HG03060 (cell line): ENCODE measurements around the gene COLQ.
"Not testable (repeated sequence)": the region's sequence is repeated elsewhere in the genome, so short reads cannot be mapped to it uniquely, and the experiment has no call there.

Source experiments
- ATAC-seq: cut with Tn5 transposase; IDR thresholded peaks from one replicate; pipeline ENCODE4 v1.9.1; 2021; ENCODE audit warnings: low read depth, moderate number of reproducible peaks; ENCODE audit not compliant: unreplicated experiment

COLQ gene

GRCh38 chr3:15431256-15431837, 90.2 kb downstream of the COLQ start:
- no peak for ATAC-seq

- ATAC-seq = no peak
Measured at GRCh38 chr3:15430624-15431023, 90.9 kb downstream of the COLQ start.

GRCh38 chr3:15429080-15429479, 92.4 kb downstream of the COLQ start:
- no peak for ATAC-seq

- ATAC-seq = no peak
Measured at GRCh38 chr3:15428539-15428938, 93.0 kb downstream of the COLQ start.

- ATAC-seq = no peak
Measured at GRCh38 chr3:15427981-15428380, 93.5 kb downstream of the COLQ start.

GRCh38 chr3:15427182-15427880, 94.2 kb downstream of the COLQ start, which contains the start of the genes EAF1 and METTL6:
Gene EAF1, plus strand, starts transcription at chr3:15427598. Its CDS starts 182 bp downstream, at chr3:15427780.
Gene METTL6, minus strand, starts transcription at chr3:15427544. Its CDS starts 1,033 bp downstream, at chr3:15426511.
- peak; percentile 69 for ATAC-seq

- ATAC-seq = no peak
Measured at GRCh38 chr3:15426579-15427118, 94.9 kb downstream of the COLQ start.

- ATAC-seq = no peak
Measured at GRCh38 chr3:15420871-15421270, 100.6 kb downstream of the COLQ start.

GRCh38 chr3:15410966-15411365, 110.5 kb downstream of the COLQ start:
- ATAC-seq = not testable (repeated sequence)

- ATAC-seq = no peak
Measured at GRCh38 chr3:15409774-15410173, 111.7 kb downstream of the COLQ start.

- no peak for ATAC-seq
Measured at GRCh38 chr3:15409239-15409638, 112.3 kb downstream of the COLQ start.

- no peak for ATAC-seq
Measured at GRCh38 chr3:15405448-15406050, 116.0 kb downstream of the COLQ start.

- no peak for ATAC-seq
Measured at GRCh38 chr3:15404767-15405166, 116.7 kb downstream of the COLQ start.

GRCh38 chr3:15403965-15404364, 117.5 kb downstream of the COLQ start:
- ATAC-seq = no peak

- ATAC-seq = no peak
Measured at GRCh38 chr3:15403495-15403894, 118.0 kb downstream of the COLQ start.

GRCh38 chr3:15401936-15402335, 119.6 kb downstream of the COLQ start:
- no peak for ATAC-seq
